GM12865 (cell line): ENCODE measurements around the gene NSG2.

ENCODE experiments used
- DNase-seq: peaks from one replicate; pipeline ENCODE4 v3.0.0; 2010; ENCODE audit warnings: low read depth
- H3K4me3 ChIP-seq: 2 replicates; pipeline ENCODE4 v1.5.1; 2011; ENCODE audit warnings: mild to moderate bottlenecking, low read depth, low read length, control low read depth
- CTCF ChIP-seq: IDR thresholded peaks from 2 replicates; pipeline ENCODE4 v1.5.1; 2011; ENCODE audit warnings: low read length, control low read depth, low read depth, inconsistent platforms; ENCODE audit not compliant: insufficient read depth; ENCODE audit errors: missing control alignments

Gene NSG2

GRCh38 chr5:174045470-174046025, at the start of gene NSG2:
NSG2 (plus strand) TSS chr5:174045706; CDS start chr5:174046756, 1,050 bp downstream.
- peak; percentile 89 for DNase-seq
- H3K4me3 ChIP-seq, result no peak within 1 kb of the TSS
- TF ChIP-seq CTCF, result peak; percentile 84

- no peak overlapping the region for H3K4me3 ChIP-seq
- TF ChIP-seq CTCF, result no peak
- DNase-seq, result no peak
These were observed 48.2 kb upstream of the NSG2 start for GRCh38 chr5:173997331-173997730.

GRCh38 chr5:173998531-173998930, 47.0 kb upstream of the NSG2 start:
- TF ChIP-seq CTCF, result no peak
- no peak overlapping the region for H3K4me3 ChIP-seq
- no peak for DNase-seq

GRCh38 chr5:174000076-174000475, 45.4 kb upstream of the NSG2 start:
- DNase-seq, result no peak
- no peak for TF ChIP-seq CTCF
- H3K4me3 ChIP-seq, result no peak overlapping the region

- TF ChIP-seq CTCF, result no peak
- DNase-seq, result no peak
- no peak overlapping the region for H3K4me3 ChIP-seq
These were observed 41.7 kb upstream of the NSG2 start for GRCh38 chr5:174003795-174004194.

GRCh38 chr5:174008922-174009321, 36.6 kb upstream of the NSG2 start:
- DNase-seq, result no peak
- no peak for TF ChIP-seq CTCF

GRCh38 chr5:174010365-174010764, 35.1 kb upstream of the NSG2 start:
- H3K4me3 ChIP-seq, result no peak overlapping the region
- no peak for TF ChIP-seq CTCF
- DNase-seq, result no peak

More at GRCh38 chr5:174008922-174009321, 36.6 kb upstream of the NSG2 start:
- no peak overlapping the region for H3K4me3 ChIP-seq
